ENCODE measurements around the gene PRKX.

- TF ChIP-seq CTCF (conservative IDR thresholded peaks at IDR 0.05) (no peak), ZFX (IDR thresholded peaks at IDR 0.05) (no peak)
Measured at GRCh38 chrX:3733043-3733430, 19.6 kb upstream of the PRKX start.

All from C4-2B (cell line).